Daoy (cell line): ENCODE data around the gene ANO8. TPM values are rescaled to one million over a fixed set of nuclear protein-coding genes. Genes with fewer than 3 reads are reported as not detected.
"Not testable (repeated sequence)": the region's sequence is repeated elsewhere in the genome, so short reads cannot be mapped to it uniquely, and the experiment has no call there.

ENCODE experiments used
- DNase-seq: peaks from one replicate; pipeline ENCODE4 v3.0.0-alpha.2; 2015; ENCODE audit warnings: low read depth
- total RNA-seq: library from RNA; depleted of rRNA; stranded (reverse); fragments of >200 nt; shearing (Covaris generic); gene quantifications from 2 replicates; pipeline ENCODE4 v1.2.3, GENCODE V29; 2014

ANO8 gene
- total RNA-seq, 1 experiment from 2014 or later = 2.5 TPM

- DNase-seq = no peak
Measured at GRCh38 chr19:17312189-17313113, 22.2 kb downstream of the ANO8 start.

GRCh38 chr19:17311455-17312188, 23.0 kb downstream of the ANO8 start:
- DNase-seq = peak; percentile 91

- no peak for DNase-seq
Measured at GRCh38 chr19:17309965-17310461, 24.6 kb downstream of the ANO8 start.

GRCh38 chr19:17309198-17309964, 25.3 kb downstream of the ANO8 start, which contains the start of gene DDA1:
Gene DDA1 (plus strand): TSS chr19:17309563. CDS start chr19:17309655, 92 bp downstream.
- DNase-seq = peak; percentile 100

GRCh38 chr19:17307876-17308377, 26.7 kb downstream of the ANO8 start:
- DNase-seq = no peak

GRCh38 chr19:17306285-17306714, 28.4 kb downstream of the ANO8 start:
- DNase-seq = no peak

GRCh38 chr19:17305517-17306284, 29.0 kb downstream of the ANO8 start, which contains the start of gene MRPL34:
Gene MRPL34 (plus strand): TSS chr19:17305872. CDS start chr19:17305893, 21 bp downstream.
- DNase-seq = peak; percentile 100

GRCh38 chr19:17305216-17305516, 29.5 kb downstream of the ANO8 start:
- DNase-seq = no peak

GRCh38 chr19:17304386-17305215, 30.1 kb downstream of the ANO8 start:
- no peak for DNase-seq

- DNase-seq = no peak
Measured at GRCh38 chr19:17303940-17304267, 30.8 kb downstream of the ANO8 start.

GRCh38 chr19:17303167-17303939, 31.3 kb downstream of the ANO8 start, which contains the start of gene ABHD8:
Gene ABHD8 (minus strand): TSS chr19:17303425. CDS start chr19:17301616, 1,809 bp downstream.
- DNase-seq = peak; percentile 95

GRCh38 chr19:17302391-17303166, 32.1 kb downstream of the ANO8 start:
- DNase-seq = no peak

GRCh38 chr19:17300992-17301619, 33.5 kb downstream of the ANO8 start:
- DNase-seq = no peak

- no peak for DNase-seq
Measured at GRCh38 chr19:17296976-17297375, 37.7 kb downstream of the ANO8 start.

GRCh38 chr19:17296273-17296672, 38.4 kb downstream of the ANO8 start:
- DNase-seq = peak; percentile 76

GRCh38 chr19:17295551-17295950, 39.1 kb downstream of the ANO8 start:
- DNase-seq = not testable (repeated sequence)

GRCh38 chr19:17294051-17294891, 40.4 kb downstream of the ANO8 start:
- DNase-seq = peak; percentile 44
